K562 (cell line): ENCODE measurements around the gene HDAC1. TPM values are rescaled to one million over a fixed set of nuclear protein-coding genes. Genes with fewer than 3 reads are reported as not detected.

Source experiments
- CBFA2T2 ChIP-seq: fragments of 450-650 bp; conservative IDR thresholded peaks from 2 replicates; pipeline ENCODE4 v1.6.1; 2017; ENCODE audit warnings: mild to moderate bottlenecking
- MCM3 ChIP-seq: fragments of 450-650 bp; IDR thresholded peaks from 2 replicates; pipeline ENCODE4 v1.6.1; 2016
- NEUROD1 ChIP-seq: fragments of 150-350 bp; IDR thresholded peaks from 2 replicates; pipeline ENCODE4 v1.6.1; 2014; ENCODE audit warnings: borderline replicate concordance, low read length, low read depth; ENCODE audit not compliant: partially characterized antibody
- NFE2 ChIP-seq: IDR thresholded peaks from 2 replicates; pipeline ENCODE4 v1.6.1; 2014; ENCODE audit warnings: antibody characterized with exemption, low read depth
- TAF15 ChIP-seq: fragments of 200-400 bp; formaldehyde crosslinking; IDR thresholded peaks from 2 replicates; pipeline ENCODE4 v1.6.1; 2017; ENCODE audit warnings: mild to moderate bottlenecking, low read depth, low read length, moderate library complexity
- ZNF592 ChIP-seq: fragments of 450-650 bp; IDR thresholded peaks from 2 replicates; pipeline ENCODE4 v1.6.1; 2017; ENCODE audit warnings: antibody characterized with exemption, mild to moderate bottlenecking
- polyA plus RNA-seq, 8 experiments: library from polyadenylated mRNA; depleted of rRNA in 4 of 8; stranded (reverse) in 5 of 8; unstranded in 3 of 8; fragments of >200 nt; fragmentation: Nextera tagmentation in 2 of 8; fragmentation: Illumina TruSeq in 1 of 8; extraction: Ambion mirVana in 2 of 8; extraction: Trizol in 1 of 8; gene quantifications; 2 replicates each; pipeline versions ENCODE4 v1.2.1 to v1.2.3, GENCODE V29; 2011 to 2014; ENCODE audit warnings: inconsistent platforms in 1 of 8, missing spikeins in 1 of 8
- total RNA-seq, 7 experiments: library from RNA; depleted of rRNA in 6 of 7; stranded (reverse); fragments of >200 nt in 6 of 7; fragmentation: Illumina TruSeq in 2 of 7; extraction: Trizol in 2 of 7; gene quantifications; 2 replicates each; pipeline versions ENCODE4 v1.2.1 to v1.2.3, GENCODE V29; 2011 to 2021; ENCODE audit warnings: low replicate concordance in 1 of 7
- TF ChIP-seq, protein P1 (sequence below): sonication (generic); formaldehyde crosslinking; IDR thresholded peaks from 2 replicates; pipeline ENCODE4 v1.8.0; 2022; ENCODE audit warnings: mild to moderate bottlenecking, missing genetic modification reagents

Gene HDAC1
- total and polyA plus RNA-seq, 9 of the 15 experiments (the other 6 are each of a cell fraction or from before 2014, with no cell fraction given), result 169 to 384 (median 193) TPM

- no peak for TF ChIP-seq ZNF592
- no peak for TF ChIP-seq NEUROD1
- 0 out of 2 replicates have a peak, but pooled peaks have one; percentile 61 for TF ChIP-seq TAF15
- TF ChIP-seq CBFA2T2, result no peak
- no peak for TF ChIP-seq NFE2
- no peak for TF ChIP-seq MCM3
- TF ChIP-seq, protein P1, sequence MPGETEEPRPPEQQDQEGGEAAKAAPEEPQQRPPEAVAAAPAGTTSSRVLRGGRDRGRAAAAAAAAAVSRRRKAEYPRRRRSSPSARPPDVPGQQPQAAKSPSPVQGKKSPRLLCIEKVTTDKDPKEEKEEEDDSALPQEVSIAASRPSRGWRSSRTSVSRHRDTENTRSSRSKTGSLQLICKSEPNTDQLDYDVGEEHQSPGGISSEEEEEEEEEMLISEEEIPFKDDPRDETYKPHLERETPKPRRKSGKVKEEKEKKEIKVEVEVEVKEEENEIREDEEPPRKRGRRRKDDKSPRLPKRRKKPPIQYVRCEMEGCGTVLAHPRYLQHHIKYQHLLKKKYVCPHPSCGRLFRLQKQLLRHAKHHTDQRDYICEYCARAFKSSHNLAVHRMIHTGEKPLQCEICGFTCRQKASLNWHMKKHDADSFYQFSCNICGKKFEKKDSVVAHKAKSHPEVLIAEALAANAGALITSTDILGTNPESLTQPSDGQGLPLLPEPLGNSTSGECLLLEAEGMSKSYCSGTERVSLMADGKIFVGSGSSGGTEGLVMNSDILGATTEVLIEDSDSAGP, result peak; percentile 32; the same call in 1 of the 2 replicates
These were observed 42.5 kb downstream of the HDAC1 start (continued) for GRCh38 chr1:32334274-32334861.
